Pericardium fibroblast (primary cell): ENCODE data around the gene EPN1. TPM values are rescaled to one million over a fixed set of nuclear protein-coding genes. Genes with fewer than 3 reads are reported as not detected.

Experiments
- total RNA-seq: library from RNA; depleted of rRNA; stranded (reverse); fragments of >200 nt; gene quantifications from 2 replicates; pipeline ENCODE4 v1.2.3, GENCODE V29; 2015

The EPN1 gene
- 119 and 121 TPM in 2 replicates for total RNA-seq

GRCh38 chr19:55674841-55675660 lies at the start of gene EPN1:
Gene EPN1, plus strand, starts transcription at chr19:55675226. Its CDS starts 3,402 bp downstream, at chr19:55678628.

GRCh38 chr19:55640577-55641425 lies 34.2 kb upstream of the EPN1 start, which contains the start of gene ZNF580:
Gene ZNF580, plus strand, starts transcription at chr19:55641002. Its CDS starts 1,507 bp downstream, at chr19:55642509.

GRCh38 chr19:55643003-55643886 lies 31.8 kb upstream of the EPN1 start, which contains the start of gene ZNF581:
Gene ZNF581, plus strand, starts transcription at chr19:55643649. Its CDS starts 923 bp downstream, at chr19:55644572.

GRCh38 chr19:55647732-55648584 lies 27.1 kb upstream of the EPN1 start, which contains the start of gene CCDC106:
Gene CCDC106, plus strand, starts transcription at chr19:55648212. Its CDS starts 835 bp downstream, at chr19:55649047.

GRCh38 chr19:55654868-55655647 lies 20.0 kb upstream of the EPN1 start, which contains the start of gene U2AF2:
Gene U2AF2, plus strand, starts transcription at chr19:55655035. Its CDS starts 70 bp downstream, at chr19:55655105.

GRCh38 chr19:55738302-55738701 lies 63.3 kb downstream of the EPN1 start, which contains the start of gene NLRP9:
Gene NLRP9, minus strand, starts transcription at chr19:55738402. Its CDS starts 28 bp downstream, at chr19:55738374.

GRCh38 chr19:55758797-55759196 lies 83.8 kb downstream of the EPN1 start, which contains the start of gene RFPL4A:
Gene RFPL4A, plus strand, starts transcription at chr19:55759097. Its CDS starts 2,704 bp downstream, at chr19:55761801.

Other genes starting within 250 kb of the EPN1 start
- not detected in 2 replicates for gene SHISA7, start 231.9 kb upstream of the EPN1 start, total RNA-seq
- gene ISOC2, start 213.6 kb upstream of the EPN1 start, total RNA-seq, result 86.5 and 89.5 TPM in 2 replicates
- not detected in 2 replicates for gene C19orf85, start 210.5 kb upstream of the EPN1 start, total RNA-seq
- gene ZNF628, start 198.6 kb upstream of the EPN1 start, total RNA-seq, result 1.9 and 4.2 TPM in 2 replicates
- gene NAT14, start 190.0 kb upstream of the EPN1 start, total RNA-seq, result 16.6 and 25.1 TPM in 2 replicates
- gene SSC5D, start 186.8 kb upstream of the EPN1 start, total RNA-seq, result 9.1 and 19.5 TPM in 2 replicates
- not detected in 2 replicates for gene SBK2, start 138.1 kb upstream of the EPN1 start, total RNA-seq
- not detected in 2 replicates for gene SBK3, start 129.7 kb upstream of the EPN1 start, total RNA-seq
- gene ZNF579, start 94.4 kb upstream of the EPN1 start, total RNA-seq, result 10.7 and 11.9 TPM in 2 replicates
- 4.8 and 6.1 TPM in 2 replicates for gene FIZ1, start 75.7 kb upstream of the EPN1 start, total RNA-seq
- gene ZNF524, start 74.9 kb upstream of the EPN1 start, total RNA-seq, result 25.6 and 46.4 TPM in 2 replicates
- 4.6 and 4.9 TPM in 2 replicates for gene ZNF865, start 69.6 kb upstream of the EPN1 start, total RNA-seq
- 4.7 and 5.2 TPM in 2 replicates for gene ZNF784, start 50.7 kb upstream of the EPN1 start, total RNA-seq
- gene ZNF580, start 34.2 kb upstream of the EPN1 start, total RNA-seq, result 27.0 and 32.3 TPM in 2 replicates
- 29.1 and 59.8 TPM in 2 replicates for gene ZNF581, start 31.6 kb upstream of the EPN1 start, total RNA-seq
- 19.0 and 19.8 TPM in 2 replicates for gene CCDC106, start 27.0 kb upstream of the EPN1 start, total RNA-seq
- 82.9 and 105 TPM in 2 replicates for gene U2AF2, start 20.2 kb upstream of the EPN1 start, total RNA-seq
- gene NLRP9, start 63.2 kb downstream of the EPN1 start, total RNA-seq, result not detected in 2 replicates
- gene RFPL4A, start 83.9 kb downstream of the EPN1 start, total RNA-seq, result not detected in 2 replicates
- gene RFPL4AL1, start 93.9 kb downstream of the EPN1 start, total RNA-seq, result not detected in 2 replicates
- gene NLRP11, start 156.8 kb downstream of the EPN1 start, total RNA-seq, result not detected in 2 replicates
- not detected in 2 replicates for gene NLRP4, start 161.3 kb downstream of the EPN1 start, total RNA-seq